HG03175 (cell line): ENCODE data around the gene GTF2A1L.
A peak's percentile ranks its signal among the peaks of the same experiment; 100 is the strongest.
"Not testable (repeated sequence)": the region's sequence is repeated elsewhere in the genome, so short reads cannot be mapped to it uniquely, and the experiment has no call there.

Source experiments
- ATAC-seq: cut with Tn5 transposase; IDR thresholded peaks from one replicate; pipeline ENCODE4 v1.9.1; 2021; ENCODE audit warnings: mild to moderate bottlenecking, moderate library complexity; ENCODE audit not compliant: unreplicated experiment

Gene GTF2A1L

GRCh38 chr2:48617618-48618017, at the start of gene GTF2A1L:
Gene GTF2A1L, plus strand, starts transcription at chr2:48617856. Its CDS starts 19 bp downstream, at chr2:48617875.
- ATAC-seq, result no peak

GRCh38 chr2:48568547-48568946, 49.1 kb upstream of the GTF2A1L start:
- ATAC-seq, result no peak

GRCh38 chr2:48569433-48569832, 48.2 kb upstream of the GTF2A1L start:
- no peak for ATAC-seq

GRCh38 chr2:48572816-48573215, 44.8 kb upstream of the GTF2A1L start:
- no peak for ATAC-seq

- no peak for ATAC-seq
These were observed 43.0 kb upstream of the GTF2A1L start for GRCh38 chr2:48574353-48575287.

GRCh38 chr2:48578313-48578712, 39.3 kb upstream of the GTF2A1L start:
- no peak for ATAC-seq

GRCh38 chr2:48583961-48584360, 33.7 kb upstream of the GTF2A1L start:
- ATAC-seq, result no peak

- no peak for ATAC-seq
These were observed 33.1 kb upstream of the GTF2A1L start for GRCh38 chr2:48584551-48584950.

- no peak for ATAC-seq
These were observed 31.2 kb upstream of the GTF2A1L start for GRCh38 chr2:48586433-48586832.

- ATAC-seq, result no peak
These were observed 30.1 kb upstream of the GTF2A1L start for GRCh38 chr2:48587560-48587959.

- ATAC-seq, result no peak
These were observed 29.7 kb upstream of the GTF2A1L start for GRCh38 chr2:48587961-48588360.

- ATAC-seq, result no peak
These were observed 28.9 kb upstream of the GTF2A1L start for GRCh38 chr2:48588745-48589144.

- ATAC-seq, result no peak
These were observed 28.4 kb upstream of the GTF2A1L start for GRCh38 chr2:48589170-48589767.

GRCh38 chr2:48590017-48590416, 27.6 kb upstream of the GTF2A1L start:
- no peak for ATAC-seq

GRCh38 chr2:48592067-48592466, 25.6 kb upstream of the GTF2A1L start:
- no peak for ATAC-seq

GRCh38 chr2:48596751-48597150, 20.9 kb upstream of the GTF2A1L start:
- not testable (repeated sequence) for ATAC-seq

GRCh38 chr2:48597492-48597891, 20.2 kb upstream of the GTF2A1L start:
- no peak for ATAC-seq

- ATAC-seq, result no peak
These were observed 17.3 kb upstream of the GTF2A1L start for GRCh38 chr2:48600204-48600813.

- ATAC-seq, result no peak
These were observed 16.7 kb upstream of the GTF2A1L start for GRCh38 chr2:48600917-48601316.

GRCh38 chr2:48601349-48601748, 16.3 kb upstream of the GTF2A1L start:
- ATAC-seq, result peak; percentile 51

- no peak for ATAC-seq
These were observed 12.0 kb upstream of the GTF2A1L start for GRCh38 chr2:48605482-48606175.
